ENCODE measurements around the gene WIPF3.

Gene WIPF3

DNA sequence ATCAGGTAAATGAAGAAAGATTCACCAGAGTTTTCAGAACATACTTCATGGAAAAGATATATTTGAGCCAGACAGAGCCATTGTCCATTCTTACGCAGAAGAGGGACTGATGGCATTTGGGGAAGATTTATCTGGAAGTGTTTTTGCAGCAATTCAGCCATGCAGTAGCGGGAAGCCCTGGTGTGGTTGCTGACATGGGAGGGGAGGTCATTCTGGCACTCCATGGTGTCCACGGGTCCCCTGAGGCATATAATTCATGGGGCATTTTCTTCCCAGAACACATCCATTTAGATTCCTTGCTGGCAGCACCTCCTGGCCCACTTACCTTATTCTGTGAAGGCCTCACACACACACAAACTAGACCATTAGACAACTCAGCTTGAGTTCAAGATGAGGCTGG is 55.6 kb downstream of the WIPF3 start:
- Histone ChIP-seq H2BK12ac (ENCODE audit: low read length) (no peak overlapping the region), H4K12ac (ENCODE audit: low read depth, low read length) (no peak overlapping the region), H3K14ac (ENCODE audit: low read length) (no peak overlapping the region), H3K27ac (ENCODE audit: low read depth, low read length) (no peak overlapping the region), H3K23ac (ENCODE audit: low read length) (no peak overlapping the region), H3K9ac (ENCODE audit: low read length) (no peak overlapping the region), H4K91ac (ENCODE audit: low read depth, low read length) (no peak overlapping the region), H3K27me3 (ENCODE audit: insufficient read depth, low read length) (no peaks in the 10 kb centered on the region), H3K4me1 (ENCODE audit: control insufficient read depth in 1 of 2, insufficient read depth in 2 of 2, low read length in 2 of 2) (no peaks in the 10 kb centered on the region), H3K36me3 (ENCODE audit: control insufficient read depth in 1 of 2, insufficient read depth in 2 of 2, low read length in 2 of 2) (no peaks in the 10 kb centered on the region), H3K9me3 (ENCODE audit: insufficient read depth, low read depth, low read length) (no peaks in the 10 kb centered on the region), H3K4me2 (ENCODE audit: low read length) (no peak overlapping the region), H3K4ac (ENCODE audit: low read depth, low read length) (no peak overlapping the region), H3K18ac (ENCODE audit: low read length) (no peak overlapping the region), H2AK5ac (ENCODE audit: low read length) (no peak overlapping the region), H2BK5ac (ENCODE audit: low read depth, low read length, poor library complexity) (no peak overlapping the region), H2BK120ac (ENCODE audit: insufficient read depth, low read length, poor library complexity) (no peak overlapping the region), H3K79me2 (ENCODE audit: control insufficient read depth, insufficient read depth, low read length, poor library complexity) (no peaks in the 10 kb centered on the region), H3K4me3 (ENCODE audit: low read depth, low read length) (no peak overlapping the region), H3K79me1 (ENCODE audit: low read length) (no peaks in the 10 kb centered on the region), H2AFZ (ENCODE audit: insufficient read depth, low read length, poor library complexity) (no peak overlapping the region), H4K8ac (ENCODE audit: low read depth, low read length) (no peak overlapping the region)
- DNase-seq, result no peak
- no CpG with 5 or more reads among the region's 3 CpGs for WGBS (ENCODE audit: extremely low coverage, insufficient coverage, insufficient read length)

- Histone ChIP-seq H3K4me2 (ENCODE audit: low read length) (no peak overlapping the region), H4K91ac (ENCODE audit: low read depth, low read length) (no peak overlapping the region), H3K79me2 (ENCODE audit: control insufficient read depth, insufficient read depth, low read length, poor library complexity) (no peaks in the 10 kb centered on the region), H2BK12ac (ENCODE audit: low read length) (no peak overlapping the region), H3K4ac (ENCODE audit: low read depth, low read length) (no peak overlapping the region), H2BK5ac (ENCODE audit: low read depth, low read length, poor library complexity) (no peak overlapping the region), H3K36me3 (ENCODE audit: control insufficient read depth in 1 of 2, insufficient read depth in 2 of 2, low read length in 2 of 2) (no peaks in the 10 kb centered on the region), H3K14ac (ENCODE audit: low read length) (no peak overlapping the region), H4K12ac (ENCODE audit: low read depth, low read length) (no peak overlapping the region), H2BK120ac (ENCODE audit: insufficient read depth, low read length, poor library complexity) (no peak overlapping the region), H3K4me1 (ENCODE audit: control insufficient read depth in 1 of 2, insufficient read depth in 2 of 2, low read length in 2 of 2) (no peaks in the 10 kb centered on the region), H3K4me3 (ENCODE audit: low read depth, low read length) (no peak overlapping the region), H2AFZ (ENCODE audit: insufficient read depth, low read length, poor library complexity) (no peak overlapping the region), H3K79me1 (ENCODE audit: low read length) (no peaks in the 10 kb centered on the region), H3K18ac (ENCODE audit: low read length) (no peak overlapping the region), H3K23ac (ENCODE audit: low read length) (no peak overlapping the region), H3K27ac (ENCODE audit: low read depth, low read length) (no peak overlapping the region), H3K9me3 (ENCODE audit: insufficient read depth, low read depth, low read length) (no peaks in the 10 kb centered on the region), H2AK5ac (ENCODE audit: low read length) (no peak overlapping the region), H3K27me3 (ENCODE audit: insufficient read depth, low read length) (no peaks in the 10 kb centered on the region), H3K9ac (ENCODE audit: low read length) (no peak overlapping the region), H4K8ac (ENCODE audit: low read depth, low read length) (no peak overlapping the region)
- no peak for DNase-seq
- no CpG with 5 or more reads among the region's 2 CpGs for WGBS (ENCODE audit: extremely low coverage, insufficient coverage, insufficient read length)
These were observed 58.3 kb downstream of the WIPF3 start for GRCh38 chr7:29864656-29865055.

- Histone ChIP-seq H2AFZ (ENCODE audit: insufficient read depth, low read length, poor library complexity) (no peak overlapping the region), H2AK5ac (ENCODE audit: low read length) (no peak overlapping the region), H4K12ac (ENCODE audit: low read depth, low read length) (no peak overlapping the region), H4K91ac (ENCODE audit: low read depth, low read length) (no peak overlapping the region), H3K79me1 (ENCODE audit: low read length) (no peaks in the 10 kb centered on the region), H3K79me2 (ENCODE audit: control insufficient read depth, insufficient read depth, low read length, poor library complexity) (no peaks in the 10 kb centered on the region), H3K4ac (ENCODE audit: low read depth, low read length) (no peak overlapping the region), H3K27ac (ENCODE audit: low read depth, low read length) (no peak overlapping the region), H3K9ac (ENCODE audit: low read length) (no peak overlapping the region), H3K23ac (ENCODE audit: low read length) (no peak overlapping the region), H3K4me2 (ENCODE audit: low read length) (no peak overlapping the region), H3K9me3 (ENCODE audit: insufficient read depth, low read depth, low read length) (no peaks in the 10 kb centered on the region), H2BK5ac (ENCODE audit: low read depth, low read length, poor library complexity) (no peak overlapping the region), H4K8ac (ENCODE audit: low read depth, low read length) (no peak overlapping the region), H3K14ac (ENCODE audit: low read length) (no peak overlapping the region), H2BK12ac (ENCODE audit: low read length) (no peak overlapping the region), H2BK120ac (ENCODE audit: insufficient read depth, low read length, poor library complexity) (no peak overlapping the region), H3K4me3 (ENCODE audit: low read depth, low read length) (no peak overlapping the region), H3K27me3 (ENCODE audit: insufficient read depth, low read length) (no peaks in the 10 kb centered on the region), H3K4me1 (ENCODE audit: control insufficient read depth in 1 of 2, insufficient read depth in 2 of 2, low read length in 2 of 2) (no peaks in the 10 kb centered on the region), H3K18ac (ENCODE audit: low read length) (no peak overlapping the region), H3K36me3 (ENCODE audit: control insufficient read depth in 1 of 2, insufficient read depth in 2 of 2, low read length in 2 of 2) (no peaks in the 10 kb centered on the region)
- no peak for DNase-seq
- WGBS (ENCODE audit: extremely low coverage, insufficient coverage, insufficient read length), result no CpG with 5 or more reads among the region's 4 CpGs
These were observed 59.2 kb downstream of the WIPF3 start for GRCh38 chr7:29865526-29865925.

GRCh38 chr7:29866490-29866930 is 60.2 kb downstream of the WIPF3 start:
- Histone ChIP-seq H3K14ac (ENCODE audit: low read length) (no peak overlapping the region), H2BK5ac (ENCODE audit: low read depth, low read length, poor library complexity) (no peak overlapping the region), H3K18ac (ENCODE audit: low read length) (no peak overlapping the region), H4K12ac (ENCODE audit: low read depth, low read length) (no peak overlapping the region), H4K91ac (ENCODE audit: low read depth, low read length) (no peak overlapping the region), H2AFZ (ENCODE audit: insufficient read depth, low read length, poor library complexity) (no peak overlapping the region), H3K4me1 (ENCODE audit: control insufficient read depth in 1 of 2, insufficient read depth in 2 of 2, low read length in 2 of 2) (no peaks in the 10 kb centered on the region), H3K9me3 (ENCODE audit: insufficient read depth, low read depth, low read length) (no peaks in the 10 kb centered on the region), H2BK120ac (ENCODE audit: insufficient read depth, low read length, poor library complexity) (no peak overlapping the region), H3K23ac (ENCODE audit: low read length) (no peak overlapping the region), H3K79me2 (ENCODE audit: control insufficient read depth, insufficient read depth, low read length, poor library complexity) (no peaks in the 10 kb centered on the region), H3K27ac (ENCODE audit: low read depth, low read length) (no peak overlapping the region), H3K36me3 (ENCODE audit: control insufficient read depth in 1 of 2, insufficient read depth in 2 of 2, low read length in 2 of 2) (no peaks in the 10 kb centered on the region), H3K79me1 (ENCODE audit: low read length) (no peaks in the 10 kb centered on the region), H3K4me2 (ENCODE audit: low read length) (no peak overlapping the region), H3K4ac (ENCODE audit: low read depth, low read length) (no peak overlapping the region), H2BK12ac (ENCODE audit: low read length) (no peak overlapping the region), H3K4me3 (ENCODE audit: low read depth, low read length) (no peak overlapping the region), H2AK5ac (ENCODE audit: low read length) (no peak overlapping the region), H3K9ac (ENCODE audit: low read length) (no peak overlapping the region), H3K27me3 (ENCODE audit: insufficient read depth, low read length) (no peaks in the 10 kb centered on the region), H4K8ac (ENCODE audit: low read depth, low read length) (no peak overlapping the region)
- no CpG with 5 or more reads among the region's 3 CpGs for WGBS (ENCODE audit: extremely low coverage, insufficient coverage, insufficient read length)
- DNase-seq, result no peak
